HepG2 (cell line): ENCODE measurements around the gene SNRNP27. TPM values are rescaled to one million over a fixed set of nuclear protein-coding genes. Genes with fewer than 3 reads are reported as not detected.

ENCODE experiments used
- AKAP8 ChIP-seq: sonication (generic); formaldehyde crosslinking; IDR thresholded peaks from 2 replicates; pipeline ENCODE4 v1.5.1; 2020; ENCODE audit warnings: mild to moderate bottlenecking, missing genetic modification reagents
- BRCA1 ChIP-seq: sonication (generic); formaldehyde crosslinking; IDR thresholded peaks from 2 replicates; pipeline ENCODE4 v1.4.0; 2020; ENCODE audit warnings: missing genetic modification reagents
- ESRRA ChIP-seq: sonication (generic); formaldehyde crosslinking; IDR thresholded peaks from 2 replicates; pipeline ENCODE4 v1.5.1; 2020; ENCODE audit warnings: mild to moderate bottlenecking, low read depth, missing genetic modification reagents
- NFE2L2 ChIP-seq: fragments of 150-350 bp; IDR thresholded peaks from 2 replicates; pipeline ENCODE4 v1.6.1; 2014; ENCODE audit warnings: low read length
- NFYB ChIP-seq: sonication (generic); formaldehyde crosslinking; IDR thresholded peaks from 2 replicates; pipeline ENCODE4 v1.4.0; 2020; ENCODE audit warnings: missing genetic modification reagents
- PBX2 ChIP-seq: IDR thresholded peaks from 2 replicates; pipeline ENCODE4 v1.6.1; 2016; ENCODE audit warnings: control low read depth
- PBX3 ChIP-seq: sonication (generic); formaldehyde crosslinking; IDR thresholded peaks from 2 replicates; pipeline ENCODE4 v1.8.1; 2023; ENCODE audit warnings: missing genetic modification reagents, inconsistent platforms, borderline replicate concordance
- PRMT3 ChIP-seq: sonication (generic); formaldehyde crosslinking; IDR thresholded peaks from 2 replicates; pipeline ENCODE4 v1.8.1; 2022; ENCODE audit warnings: low read depth, mild to moderate bottlenecking, moderate library complexity, missing genetic modification reagents, borderline replicate concordance
- RELA ChIP-seq: sonication (generic); formaldehyde crosslinking; IDR thresholded peaks from 2 replicates; pipeline ENCODE4 v1.4.0; 2020; ENCODE audit warnings: missing genetic modification reagents
- RFX1 ChIP-seq: fragments of 450-650 bp; IDR thresholded peaks from 2 replicates; pipeline ENCODE4 v1.6.1; 2017
- SP4 ChIP-seq: sonication (generic); formaldehyde crosslinking; IDR thresholded peaks from 2 replicates; pipeline ENCODE4 v1.8.1; 2023; ENCODE audit warnings: mild to moderate bottlenecking, missing genetic modification reagents
- TBX3 ChIP-seq: fragments of 450-650 bp; IDR thresholded peaks from 2 replicates; pipeline ENCODE4 v1.6.1; 2017; ENCODE audit warnings: antibody characterized with exemption, mild to moderate bottlenecking, inconsistent platforms, borderline replicate concordance
- TEAD3 ChIP-seq: optimal IDR thresholded peaks from 2 replicates; pipeline ENCODE3; 2016; ENCODE audit warnings: borderline replicate concordance
- THAP7 ChIP-seq: sonication (generic); formaldehyde crosslinking; IDR thresholded peaks from 2 replicates; pipeline ENCODE4 v1.8.1; 2023; ENCODE audit warnings: mild to moderate bottlenecking, missing genetic modification reagents
- ZBTB38 ChIP-seq: sonication (generic); formaldehyde crosslinking; IDR thresholded peaks from 2 replicates; pipeline ENCODE4 v1.5.1; 2020; ENCODE audit warnings: mild to moderate bottlenecking, missing genetic modification reagents
- ZFP36L2 ChIP-seq: sonication (generic); formaldehyde crosslinking; IDR thresholded peaks from 2 replicates; pipeline ENCODE4 v1.4.0; 2020; ENCODE audit warnings: missing genetic modification reagents
- ZFP41 ChIP-seq: sonication (generic); formaldehyde crosslinking; IDR thresholded peaks from 2 replicates; pipeline ENCODE4 v1.4.0; 2020; ENCODE audit warnings: mild to moderate bottlenecking, missing genetic modification reagents, borderline replicate concordance
- ZFP82 ChIP-seq: sonication (generic); formaldehyde crosslinking; IDR thresholded peaks from 2 replicates; pipeline ENCODE4 v1.5.1; 2020; ENCODE audit warnings: mild to moderate bottlenecking, missing genetic modification reagents, borderline replicate concordance
- ZNF253 ChIP-seq: sonication (generic); formaldehyde crosslinking; IDR thresholded peaks from 2 replicates; pipeline ENCODE4 v1.8.0; 2022; ENCODE audit warnings: mild to moderate bottlenecking, missing genetic modification reagents, borderline replicate concordance
- ZNF367 ChIP-seq: sonication (generic); formaldehyde crosslinking; IDR thresholded peaks from 2 replicates; pipeline ENCODE4 v1.4.0; 2020; ENCODE audit warnings: missing genetic modification reagents, borderline replicate concordance
- ZNF543 ChIP-seq: sonication (generic); formaldehyde crosslinking; IDR thresholded peaks from 2 replicates; pipeline ENCODE4 v1.4.0; 2020; ENCODE audit warnings: mild to moderate bottlenecking, missing genetic modification reagents
- ZNF562 ChIP-seq: sonication (generic); formaldehyde crosslinking; IDR thresholded peaks from 2 replicates; pipeline ENCODE4 v1.8.0; 2022; ENCODE audit warnings: missing genetic modification reagents, borderline replicate concordance
- ZNF569 ChIP-seq: sonication (generic); formaldehyde crosslinking; IDR thresholded peaks from 2 replicates; pipeline ENCODE4 v1.5.0; 2020; ENCODE audit warnings: mild to moderate bottlenecking, missing genetic modification reagents, moderate library complexity, borderline replicate concordance
- ZNF619 ChIP-seq: sonication (generic); formaldehyde crosslinking; IDR thresholded peaks from 2 replicates; pipeline ENCODE4 v1.4.0; 2020; ENCODE audit warnings: mild to moderate bottlenecking, missing genetic modification reagents
- ZNF660 ChIP-seq: sonication (generic); formaldehyde crosslinking; IDR thresholded peaks from 2 replicates; pipeline ENCODE4 v1.5.1; 2020; ENCODE audit warnings: mild to moderate bottlenecking, low read depth, missing genetic modification reagents, borderline replicate concordance
- ZNF841 ChIP-seq: sonication (generic); formaldehyde crosslinking; IDR thresholded peaks from 2 replicates; pipeline ENCODE4 v1.8.1; 2023; ENCODE audit warnings: missing genetic modification reagents, borderline replicate concordance
- ZSCAN25 ChIP-seq: sonication (generic); formaldehyde crosslinking; IDR thresholded peaks from 2 replicates; pipeline ENCODE4 v1.8.0; 2022; ENCODE audit warnings: mild to moderate bottlenecking, missing genetic modification reagents
- ZUFSP ChIP-seq: sonication (generic); formaldehyde crosslinking; IDR thresholded peaks from 2 replicates; pipeline ENCODE4 v1.9.0; 2021; ENCODE audit warnings: missing genetic modification reagents, mild to moderate bottlenecking, borderline replicate concordance
- polyA plus RNA-seq, 8 experiments: library from polyadenylated mRNA; depleted of rRNA in 3 of 8; stranded (reverse) in 7 of 8; unstranded in 1 of 8; fragments of >200 nt; fragmentation: Illumina TruSeq in 4 of 8; extraction: Trizol in 4 of 8; gene quantifications; 2 replicates each; pipeline versions ENCODE4 v1.2.1 to v1.2.3, GENCODE V29; 2011 to 2016; ENCODE audit warnings: low read depth in 4 of 8, missing spikeins in 1 of 8, mixed read lengths in 1 of 8; ENCODE audit not compliant: insufficient read depth in 1 of 8
- total RNA-seq, 5 experiments: library from RNA; depleted of rRNA; stranded (reverse); fragments of >200 nt; fragmentation: Illumina TruSeq; extraction: Trizol; gene quantifications; 2 replicates each; pipeline ENCODE4 v1.2.3, GENCODE V29; 2016; ENCODE audit warnings: low read depth in 1 of 5

Gene SNRNP27
- total and polyA plus RNA-seq, 2 of the 13 experiments (the other 11 are each of a cell fraction or from before 2014, with no cell fraction given) = 49.8 to 54.6 TPM

- TF ChIP-seq ZNF569 (CRISPR knock-in tag) (no peak), RELA (CRISPR knock-in tag) (no peak), PBX3 (CRISPR knock-in tag) (no peak), ZNF253 (CRISPR knock-in tag) (no peak), ZNF619 (no peak), ZFP36L2 (CRISPR knock-in tag) (no peak), ZNF543 (CRISPR knock-in tag) (0 out of 2 replicates have a peak, but pooled peaks have one; percentile 27), ZNF660 (CRISPR knock-in tag) (no peak), ZSCAN25 (CRISPR knock-in tag) (no peak), ZNF841 (CRISPR knock-in tag) (no peak), ZUFSP (CRISPR knock-in tag) (no peak), ZFP41 (no peak), THAP7 (CRISPR knock-in tag) (no peak), AKAP8 (no peak), ESRRA (CRISPR knock-in tag) (no peak), ZNF562 (CRISPR knock-in tag) (no peak), NFYB (CRISPR knock-in tag) (no peak), TBX3 (no peak), SP4 (CRISPR knock-in tag) (no peak; the same call in 1 of the 2 replicates), PBX2 (no peak), PRMT3 (CRISPR knock-in tag) (no peak), NFE2L2 (no peak), ZBTB38 (CRISPR knock-in tag) (0 out of 2 replicates have a peak, but pooled peaks have one; percentile 15), TEAD3 (no peak), BRCA1 (CRISPR knock-in tag) (no peak), RFX1 (no peak), ZFP82 (no peak), ZNF367 (no peak)
Observed at GRCh38 chr2:69948963-69949645, 55.3 kb downstream of the SNRNP27 start (continued).
